K562 (cell line): ENCODE measurements around the gene SPIN3. TPM values are rescaled to one million over a fixed set of nuclear protein-coding genes. Genes with fewer than 3 reads are reported as not detected.

ENCODE experiments used
- RAD21 ChIP-seq, 2 experiments: fragments of 250-450 bp in 1 of 2; fragments of 450-650 bp in 1 of 2; sonication (Bioruptor Pico) in 1 of 2; formaldehyde crosslinking in 1 of 2; IDR thresholded peaks in 1 of 2; conservative IDR thresholded peaks in 1 of 2; 2 replicates each; pipeline versions ENCODE4 v1.4.0 to v1.8.0; 2020 to 2022; ENCODE audit warnings: mild to moderate bottlenecking in 2 of 2, moderate library complexity in 1 of 2
- ZNF316 ChIP-seq: fragments of 450-650 bp; IDR thresholded peaks from 2 replicates; pipeline ENCODE4 v1.6.1; 2016
- polyA plus RNA-seq, 8 experiments: library from polyadenylated mRNA; depleted of rRNA in 4 of 8; stranded (reverse) in 5 of 8; unstranded in 3 of 8; fragments of >200 nt; fragmentation: Nextera tagmentation in 2 of 8; fragmentation: Illumina TruSeq in 1 of 8; extraction: Ambion mirVana in 2 of 8; extraction: Trizol in 1 of 8; gene quantifications; 2 replicates each; pipeline versions ENCODE4 v1.2.1 to v1.2.3, GENCODE V29; 2011 to 2014; ENCODE audit warnings: inconsistent platforms in 1 of 8, missing spikeins in 1 of 8
- total RNA-seq, 7 experiments: library from RNA; depleted of rRNA in 6 of 7; stranded (reverse); fragments of >200 nt in 6 of 7; fragmentation: Illumina TruSeq in 2 of 7; extraction: Trizol in 2 of 7; gene quantifications; 2 replicates each; pipeline versions ENCODE4 v1.2.1 to v1.2.3, GENCODE V29; 2011 to 2021; ENCODE audit warnings: low replicate concordance in 1 of 7
- TF ChIP-seq, protein P1 (sequence below), 2 experiments: fragments of 450-650 bp; formaldehyde crosslinking in 1 of 2; IDR thresholded peaks; 2 replicates each; pipeline versions ENCODE4 v1.4.0 to v1.6.1; 2014 to 2020; ENCODE audit warnings: mild to moderate bottlenecking in 2 of 2, borderline replicate concordance in 1 of 2, low read depth in 1 of 2

SPIN3 gene
- total and polyA plus RNA-seq, 9 of the 15 experiments (the other 6 are each of a cell fraction or from before 2014, with no cell fraction given) = 1.6 to 8.0 (median 6.4) TPM

GRCh38 chrX:56978172-56978571 lies 17.2 kb downstream of the SPIN3 start (continued):
- TF ChIP-seq, protein P1, sequence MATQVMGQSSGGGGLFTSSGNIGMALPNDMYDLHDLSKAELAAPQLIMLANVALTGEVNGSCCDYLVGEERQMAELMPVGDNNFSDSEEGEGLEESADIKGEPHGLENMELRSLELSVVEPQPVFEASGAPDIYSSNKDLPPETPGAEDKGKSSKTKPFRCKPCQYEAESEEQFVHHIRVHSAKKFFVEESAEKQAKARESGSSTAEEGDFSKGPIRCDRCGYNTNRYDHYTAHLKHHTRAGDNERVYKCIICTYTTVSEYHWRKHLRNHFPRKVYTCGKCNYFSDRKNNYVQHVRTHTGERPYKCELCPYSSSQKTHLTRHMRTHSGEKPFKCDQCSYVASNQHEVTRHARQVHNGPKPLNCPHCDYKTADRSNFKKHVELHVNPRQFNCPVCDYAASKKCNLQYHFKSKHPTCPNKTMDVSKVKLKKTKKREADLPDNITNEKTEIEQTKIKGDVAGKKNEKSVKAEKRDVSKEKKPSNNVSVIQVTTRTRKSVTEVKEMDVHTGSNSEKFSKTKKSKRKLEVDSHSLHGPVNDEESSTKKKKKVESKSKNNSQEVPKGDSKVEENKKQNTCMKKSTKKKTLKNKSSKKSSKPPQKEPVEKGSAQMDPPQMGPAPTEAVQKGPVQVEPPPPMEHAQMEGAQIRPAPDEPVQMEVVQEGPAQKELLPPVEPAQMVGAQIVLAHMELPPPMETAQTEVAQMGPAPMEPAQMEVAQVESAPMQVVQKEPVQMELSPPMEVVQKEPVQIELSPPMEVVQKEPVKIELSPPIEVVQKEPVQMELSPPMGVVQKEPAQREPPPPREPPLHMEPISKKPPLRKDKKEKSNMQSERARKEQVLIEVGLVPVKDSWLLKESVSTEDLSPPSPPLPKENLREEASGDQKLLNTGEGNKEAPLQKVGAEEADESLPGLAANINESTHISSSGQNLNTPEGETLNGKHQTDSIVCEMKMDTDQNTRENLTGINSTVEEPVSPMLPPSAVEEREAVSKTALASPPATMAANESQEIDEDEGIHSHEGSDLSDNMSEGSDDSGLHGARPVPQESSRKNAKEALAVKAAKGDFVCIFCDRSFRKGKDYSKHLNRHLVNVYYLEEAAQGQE (IDR thresholded peaks at IDR 0.05; ENCODE audit: borderline replicate concordance) = peak; percentile 44; the same call in 1 of the 2 replicates
- TF ChIP-seq, protein P1 (CRISPR knock-in tag; IDR thresholded peaks at IDR 0.05; ENCODE audit: low read depth) = no peak
- TF ChIP-seq RAD21 (CRISPR knock-in tag; conservative IDR thresholded peaks at IDR 0.05 in 1 of 2, IDR thresholded peaks at IDR 0.05 in 1 of 2) (peak; percentile 27 to 64; a peak in 3 of 4 replicates), ZNF316 (no peak)
